GM13977 (cell line): ENCODE data around the gene AFAP1L1.
"Not testable (repeated sequence)": the region's sequence is repeated elsewhere in the genome, so short reads cannot be mapped to it uniquely, and the experiment has no call there.

Source experiments
- DNase-seq: peaks from one replicate; pipeline ENCODE4 v3.0.0; 2012; ENCODE audit warnings: low spot score
- CTCF ChIP-seq: IDR thresholded peaks from 2 replicates; pipeline ENCODE4 v1.5.1; 2012; ENCODE audit warnings: mild to moderate bottlenecking, control low read depth; ENCODE audit not compliant: insufficient read depth; ENCODE audit errors: extremely low read depth, missing control alignments
- in situ Hi-C: fragments of 300-500 bp; cut with MboI; formaldehyde crosslinking; loops from one replicate; pipeline ENCODE4 v1.12.0; 2022; ENCODE audit warnings: low sequenced_read_pairs, low pct_unique_long_range_greater_than_20kb, mixed read lengths, inconsistent platforms; ENCODE audit not compliant: unreplicated experiment

AFAP1L1 gene

GRCh38 chr5:149388498-149389190, 117.0 kb downstream of the AFAP1L1 start:
- TF ChIP-seq CTCF, result no peak
- DNase-seq, result no peak
- in situ Hi-C loops, result no loop called here

GRCh38 chr5:149389552-149390495, 118.2 kb downstream of the AFAP1L1 start:
- in situ Hi-C loops, result no loop called here
- DNase-seq, result no peak
- TF ChIP-seq CTCF, result no peak

- in situ Hi-C loops, DNase-seq: not testable (repeated sequence)
These were observed 119.4 kb downstream of the AFAP1L1 start for GRCh38 chr5:149391076-149391475.
